HepG2 (cell line): ENCODE results near the gene AHRR.

Experiments
- FOXJ3 ChIP-seq: sonication (generic); formaldehyde crosslinking; IDR thresholded peaks from 2 replicates; pipeline ENCODE4 v1.4.0; 2020; ENCODE audit warnings: missing genetic modification reagents, mild to moderate bottlenecking, borderline replicate concordance
- KMT2A ChIP-seq: sonication (generic); formaldehyde crosslinking; IDR thresholded peaks from 2 replicates; pipeline ENCODE4 v1.4.0; 2020; ENCODE audit warnings: missing genetic modification reagents
- MYC ChIP-seq: sonication (generic); formaldehyde crosslinking; IDR thresholded peaks from 2 replicates; pipeline ENCODE4 v1.9.0; 2021; ENCODE audit warnings: missing genetic modification reagents, borderline replicate concordance
- POLR2A ChIP-seq, 2 experiments: IDR thresholded peaks; 2 replicates each; pipeline ENCODE4 v1.6.1; 2011; ENCODE audit warnings: low read depth in 2 of 2, low read length in 2 of 2, mild to moderate bottlenecking in 1 of 2, moderate library complexity in 1 of 2; ENCODE audit not compliant: insufficient read depth in 1 of 2
- POLR2AphosphoS5 ChIP-seq: IDR thresholded peaks from 2 replicates; pipeline ENCODE4 v1.6.1; 2012; ENCODE audit warnings: low read depth, low read length
- TF ChIP-seq, protein P1 (sequence below): IDR thresholded peaks from 2 replicates; pipeline ENCODE4 v1.6.1; 2012; ENCODE audit warnings: inconsistent platforms
- TF ChIP-seq, protein P2 (sequence below): IDR thresholded peaks from 2 replicates; pipeline ENCODE4 v1.6.1; 2016; ENCODE audit warnings: low read depth, missing genetic modification reagents, missing compliant biosample characterization

DNA sequence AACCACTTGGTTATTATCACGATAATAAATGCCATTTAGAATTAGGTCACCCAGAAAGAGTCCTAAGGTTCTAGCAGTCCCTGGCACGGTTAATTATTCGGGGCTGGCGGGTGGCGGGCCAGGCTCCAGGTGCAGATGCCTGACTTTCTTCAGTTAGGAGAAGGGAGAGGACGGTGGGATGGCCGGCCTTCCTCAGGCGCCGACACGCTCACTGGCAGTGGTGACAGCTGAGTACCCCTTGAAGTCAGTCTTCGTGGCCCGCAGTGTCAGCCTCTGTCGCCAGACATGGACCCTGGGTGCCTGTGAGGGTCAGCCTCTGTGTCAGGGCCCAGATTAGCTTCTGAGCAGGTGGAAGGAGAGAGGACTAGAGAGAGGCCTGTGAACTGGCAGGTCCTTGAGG, 100.4 kb downstream of the AHRR start:
- TF ChIP-seq POLR2A (IDR thresholded peaks at IDR 0.05; ENCODE audit: insufficient read depth in 1 of 2, low read depth in 2 of 2, low read length in 2 of 2) (no peak), FOXJ3 (no peak), POLR2AphosphoS5 (no peak), KMT2A (no peak), MYC (CRISPR knock-in tag) (no peak)
- TF ChIP-seq, protein P1, sequence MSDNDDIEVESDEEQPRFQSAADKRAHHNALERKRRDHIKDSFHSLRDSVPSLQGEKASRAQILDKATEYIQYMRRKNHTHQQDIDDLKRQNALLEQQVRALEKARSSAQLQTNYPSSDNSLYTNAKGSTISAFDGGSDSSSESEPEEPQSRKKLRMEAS: no peak
- TF ChIP-seq, protein P2, sequence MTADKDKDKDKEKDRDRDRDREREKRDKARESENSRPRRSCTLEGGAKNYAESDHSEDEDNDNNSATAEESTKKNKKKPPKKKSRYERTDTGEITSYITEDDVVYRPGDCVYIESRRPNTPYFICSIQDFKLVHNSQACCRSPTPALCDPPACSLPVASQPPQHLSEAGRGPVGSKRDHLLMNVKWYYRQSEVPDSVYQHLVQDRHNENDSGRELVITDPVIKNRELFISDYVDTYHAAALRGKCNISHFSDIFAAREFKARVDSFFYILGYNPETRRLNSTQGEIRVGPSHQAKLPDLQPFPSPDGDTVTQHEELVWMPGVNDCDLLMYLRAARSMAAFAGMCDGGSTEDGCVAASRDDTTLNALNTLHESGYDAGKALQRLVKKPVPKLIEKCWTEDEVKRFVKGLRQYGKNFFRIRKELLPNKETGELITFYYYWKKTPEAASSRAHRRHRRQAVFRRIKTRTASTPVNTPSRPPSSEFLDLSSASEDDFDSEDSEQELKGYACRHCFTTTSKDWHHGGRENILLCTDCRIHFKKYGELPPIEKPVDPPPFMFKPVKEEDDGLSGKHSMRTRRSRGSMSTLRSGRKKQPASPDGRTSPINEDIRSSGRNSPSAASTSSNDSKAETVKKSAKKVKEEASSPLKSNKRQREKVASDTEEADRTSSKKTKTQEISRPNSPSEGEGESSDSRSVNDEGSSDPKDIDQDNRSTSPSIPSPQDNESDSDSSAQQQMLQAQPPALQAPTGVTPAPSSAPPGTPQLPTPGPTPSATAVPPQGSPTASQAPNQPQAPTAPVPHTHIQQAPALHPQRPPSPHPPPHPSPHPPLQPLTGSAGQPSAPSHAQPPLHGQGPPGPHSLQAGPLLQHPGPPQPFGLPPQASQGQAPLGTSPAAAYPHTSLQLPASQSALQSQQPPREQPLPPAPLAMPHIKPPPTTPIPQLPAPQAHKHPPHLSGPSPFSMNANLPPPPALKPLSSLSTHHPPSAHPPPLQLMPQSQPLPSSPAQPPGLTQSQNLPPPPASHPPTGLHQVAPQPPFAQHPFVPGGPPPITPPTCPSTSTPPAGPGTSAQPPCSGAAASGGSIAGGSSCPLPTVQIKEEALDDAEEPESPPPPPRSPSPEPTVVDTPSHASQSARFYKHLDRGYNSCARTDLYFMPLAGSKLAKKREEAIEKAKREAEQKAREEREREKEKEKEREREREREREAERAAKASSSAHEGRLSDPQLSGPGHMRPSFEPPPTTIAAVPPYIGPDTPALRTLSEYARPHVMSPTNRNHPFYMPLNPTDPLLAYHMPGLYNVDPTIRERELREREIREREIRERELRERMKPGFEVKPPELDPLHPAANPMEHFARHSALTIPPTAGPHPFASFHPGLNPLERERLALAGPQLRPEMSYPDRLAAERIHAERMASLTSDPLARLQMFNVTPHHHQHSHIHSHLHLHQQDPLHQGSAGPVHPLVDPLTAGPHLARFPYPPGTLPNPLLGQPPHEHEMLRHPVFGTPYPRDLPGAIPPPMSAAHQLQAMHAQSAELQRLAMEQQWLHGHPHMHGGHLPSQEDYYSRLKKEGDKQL (CRISPR knock-in tag): no peak
